WTC11 (cell line): ENCODE results near the gene PPP1R14D. TPM values are rescaled to one million over a fixed set of nuclear protein-coding genes. Genes with fewer than 3 reads are reported as not detected.

Experiments
- ATAC-seq: fragments of 200-7000 bp; cut with Tn5 transposase; 2 replicates; pipeline ENCODE4 v1.10.0; 2021; ENCODE audit warnings: mild to moderate bottlenecking, moderate library complexity
- CTCF ChIA-PET: fragments of 300-600 bp; sonication (Branson Sonifier 250); formaldehyde crosslinking; loops from one replicate; lab custom pipeline; 2021; ENCODE audit warnings: antibody characterized with exemption; lab: Charles Lee
- POLR2A ChIA-PET: fragments of 350-600 bp; sonication (Branson Sonifier 250); formaldehyde crosslinking; loops from one replicate; lab custom pipeline; 2021; ENCODE audit warnings: antibody characterized with exemption; lab: Charles Lee
- DNase-seq: peaks from one replicate; pipeline ENCODE4 v3.0.0; 2021; ENCODE audit warnings: low spot score
- H3K27ac Mint-ChIP-seq: 2 replicates; pipeline ENCODE4 v1.8.0; 2021; ENCODE audit warnings: mixed read lengths
- H3K27me3 Mint-ChIP-seq: 2 replicates; pipeline ENCODE4 v1.8.0; 2021; ENCODE audit warnings: low read depth, mild to moderate bottlenecking, moderate library complexity, mixed read lengths
- H3K36me3 Mint-ChIP-seq: 2 replicates; pipeline ENCODE4 v1.8.0; 2021; ENCODE audit warnings: mixed read lengths
- H3K4me1 Mint-ChIP-seq: 2 replicates; pipeline ENCODE4 v1.8.0; 2022; ENCODE audit warnings: mixed read lengths
- H3K4me3 Mint-ChIP-seq: 2 replicates; pipeline ENCODE4 v1.8.0; 2021; ENCODE audit warnings: mild to moderate bottlenecking, moderate library complexity, mixed read lengths
- H3K9me3 Mint-ChIP-seq: 2 replicates; pipeline ENCODE4 v1.8.0; 2021; ENCODE audit warnings: mixed read lengths
- ATF2 ChIP-seq: sonication (generic); formaldehyde crosslinking; IDR thresholded peaks from 2 replicates; pipeline ENCODE4 v1.8.1; 2022; ENCODE audit warnings: low read depth, missing genetic modification reagents, borderline replicate concordance
- ATF6 ChIP-seq: sonication (generic); formaldehyde crosslinking; IDR thresholded peaks from 2 replicates; pipeline ENCODE4 v1.8.1; 2023; ENCODE audit warnings: mild to moderate bottlenecking, missing genetic modification reagents
- E2F5 ChIP-seq: sonication (generic); formaldehyde crosslinking; IDR thresholded peaks from 2 replicates; pipeline ENCODE4 v1.8.1; 2022; ENCODE audit warnings: mild to moderate bottlenecking, moderate library complexity, missing genetic modification reagents
- ESRRA ChIP-seq: sonication (generic); formaldehyde crosslinking; IDR thresholded peaks from 2 replicates; pipeline ENCODE4 v1.8.1; 2022; ENCODE audit warnings: mild to moderate bottlenecking, missing genetic modification reagents, borderline replicate concordance
- ETV6 ChIP-seq: sonication (generic); formaldehyde crosslinking; IDR thresholded peaks from 2 replicates; pipeline ENCODE4 v1.8.1; 2022; ENCODE audit warnings: mild to moderate bottlenecking, missing genetic modification reagents
- FOXJ3 ChIP-seq: sonication (generic); formaldehyde crosslinking; IDR thresholded peaks from 2 replicates; pipeline ENCODE4 v1.9.0; 2021; ENCODE audit warnings: missing genetic modification reagents, mild to moderate bottlenecking, borderline replicate concordance
- HMGXB4 ChIP-seq: sonication (generic); formaldehyde crosslinking; IDR thresholded peaks from 2 replicates; pipeline ENCODE4 v1.8.1; 2023; ENCODE audit warnings: mild to moderate bottlenecking, moderate library complexity, missing genetic modification reagents
- JAZF1 ChIP-seq: fragments of 250-450 bp; sonication (Bioruptor Pico); IDR thresholded peaks from 2 replicates; pipeline ENCODE4 v1.9.0; 2021; ENCODE audit warnings: moderate library complexity, mild to moderate bottlenecking, inconsistent platforms
- MLX ChIP-seq: sonication (generic); formaldehyde crosslinking; IDR thresholded peaks from 2 replicates; pipeline ENCODE4 v1.8.1; 2023; ENCODE audit warnings: mild to moderate bottlenecking, missing genetic modification reagents, moderate library complexity
- NFE2L1 ChIP-seq: sonication (generic); formaldehyde crosslinking; IDR thresholded peaks from 2 replicates; pipeline ENCODE4 v1.8.1; 2023; ENCODE audit warnings: missing genetic modification reagents
- NR3C1 ChIP-seq: sonication (generic); formaldehyde crosslinking; conservative IDR thresholded peaks from 2 replicates; pipeline ENCODE4 v1.8.1; 2023; ENCODE audit warnings: low read depth, mild to moderate bottlenecking, missing genetic modification reagents
- OVOL2 ChIP-seq: fragments of 250-450 bp; sonication (Bioruptor Pico); IDR thresholded peaks from 2 replicates; pipeline ENCODE4 v1.9.0; 2021; ENCODE audit warnings: mild to moderate bottlenecking, borderline replicate concordance
- TCF7 ChIP-seq: sonication (generic); formaldehyde crosslinking; IDR thresholded peaks from 2 replicates; pipeline ENCODE4 v1.8.0; 2022; ENCODE audit warnings: mild to moderate bottlenecking, low read depth, missing genetic modification reagents, moderate library complexity
- ZNF121 ChIP-seq: sonication (generic); formaldehyde crosslinking; IDR thresholded peaks from 2 replicates; pipeline ENCODE4 v1.8.0; 2023; ENCODE audit warnings: missing genetic modification reagents
- ZNF263 ChIP-seq: sonication (generic); formaldehyde crosslinking; IDR thresholded peaks from 2 replicates; pipeline ENCODE4 v1.8.1; 2022; ENCODE audit warnings: low read depth, mild to moderate bottlenecking, moderate library complexity, missing genetic modification reagents
- ZNF396 ChIP-seq: fragments of 250-450 bp; sonication (Bioruptor Pico); IDR thresholded peaks from 2 replicates; pipeline ENCODE4 v1.8.0; 2021; ENCODE audit warnings: mild to moderate bottlenecking, moderate library complexity, borderline replicate concordance
- ZNF416 ChIP-seq: fragments of 250-450 bp; sonication (Bioruptor Pico); IDR thresholded peaks from 2 replicates; pipeline ENCODE4 v1.9.0; 2021; ENCODE audit warnings: mild to moderate bottlenecking, inconsistent platforms
- ZSCAN18 ChIP-seq: fragments of 250-450 bp; sonication (Bioruptor Pico); IDR thresholded peaks from 2 replicates; pipeline ENCODE4 v2.1.2; 2022; ENCODE audit warnings: mild to moderate bottlenecking, moderate library complexity
- total RNA-seq: library from RNA; stranded (reverse); gene quantifications from 3 replicates; pipeline ENCODE4 v1.2.3, GENCODE V29; 2021

Gene PPP1R14D
- total RNA-seq, 1 experiment from 2014 or later: not detected

GRCh38 chr15:40877694-40878093 lies 49.2 kb upstream of the PPP1R14D start:
- H3K36me3 Mint-ChIP-seq: no peaks in the 10 kb centered on the region
- H3K9me3 Mint-ChIP-seq: no peaks in the 10 kb centered on the region
- TF ChIP-seq NR3C1 (CRISPR knock-in tag): no peak
- no peak for TF ChIP-seq E2F5 (CRISPR knock-in tag)
- TF ChIP-seq HMGXB4 (CRISPR knock-in tag): no peak
- TF ChIP-seq ZNF121 (CRISPR knock-in tag): no peak
- no peak for TF ChIP-seq JAZF1
- TF ChIP-seq NFE2L1 (CRISPR knock-in tag): no peak
- no peak for TF ChIP-seq ZNF263 (CRISPR knock-in tag)
- TF ChIP-seq TCF7 (CRISPR knock-in tag): no peak
- no peak for TF ChIP-seq ESRRA
- TF ChIP-seq MLX (CRISPR knock-in tag): no peak
- no peak for TF ChIP-seq FOXJ3 (CRISPR knock-in tag)
- no peak for TF ChIP-seq ZSCAN18
- no peak for TF ChIP-seq OVOL2 (CRISPR knock-in tag)
- TF ChIP-seq ZNF416 (CRISPR knock-in tag): no peak
- no peak for TF ChIP-seq ETV6 (CRISPR knock-in tag)
- no peak for TF ChIP-seq ATF6 (CRISPR knock-in tag)
- TF ChIP-seq ATF2 (CRISPR knock-in tag): no peak
- TF ChIP-seq ZNF396 (CRISPR knock-in tag): no peak
- TF ChIP-seq, all 79 proteins: peak for 0
- peaks cover 19% of the 10 kb centered on the region for H3K4me1 Mint-ChIP-seq
- peaks cover 4% of the 10 kb centered on the region; the same call in 1 of the 2 replicates for H3K27me3 Mint-ChIP-seq
- H3K4me3 Mint-ChIP-seq: no peak overlapping the region
- no peak overlapping the region for H3K27ac Mint-ChIP-seq
- ChIA-PET POLR2A (no interaction called here), CTCF (interaction anchor here (0.6 to 11.6 kb wide), 6 partner anchors 13 to 341 kb away, joined by 3 to 115 read pairs (median 4); no protein-coding TSS in a partner anchor)
- DNase-seq (no peak), ATAC-seq (no peak)
